ENCODE measurements around the gene PRDX3.

The PRDX3 gene

DNA sequence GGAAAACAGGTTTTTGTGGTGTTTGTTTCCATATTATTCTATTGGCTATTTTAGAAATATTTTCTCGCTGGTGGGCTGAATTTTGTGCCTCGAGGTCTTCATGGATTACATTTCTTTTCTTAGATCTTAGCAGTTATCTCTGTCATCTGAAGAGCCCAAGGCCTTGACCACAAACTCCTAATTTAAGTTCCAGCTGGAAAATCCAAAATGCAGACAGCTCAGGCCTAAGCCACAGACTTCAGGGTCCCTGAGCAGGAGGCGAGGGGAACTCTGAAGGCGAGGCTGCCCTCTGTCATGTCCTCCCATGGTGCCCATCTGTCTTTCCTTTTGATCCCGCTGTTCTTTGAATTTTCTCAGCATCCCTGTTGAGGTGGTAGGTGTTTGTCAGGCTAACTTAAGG, 60.4 kb downstream of the PRDX3 start:
- no peak overlapping the region for H3K4me3 ChIP-seq (ENCODE audit: low read depth in 1 of 2, low read length in 2 of 2)
- H3K4me2 ChIP-seq (ENCODE audit: insufficient read depth, low read length), result no peak overlapping the region
- no peaks in the 10 kb centered on the region for H3K27me3 ChIP-seq (ENCODE audit: insufficient read depth, low read length, poor library complexity)
- 0 out of 2 replicates have a peak, but pooled peaks cover 5% of the 10 kb centered on the region for H3K4me1 ChIP-seq (ENCODE audit: insufficient read depth, low read length)
- H4K20me1 ChIP-seq (ENCODE audit: insufficient read depth, low read length), result no peaks in the 10 kb centered on the region
- peaks cover 48% of the 10 kb centered on the region for H3K79me2 ChIP-seq (ENCODE audit: insufficient read depth, low read length)
- peak overlapping the region; percentile 43; the same call in 1 of the 2 replicates for H3K27ac ChIP-seq (ENCODE audit: low read length)
- no peak overlapping the region for H3K9ac ChIP-seq (ENCODE audit: low read depth, low read length)
- H3K36me3 ChIP-seq (ENCODE audit: insufficient read depth, low read length), result peaks cover 92% of the 10 kb centered on the region
- ATAC-seq (ENCODE audit: insufficient read depth, low read depth), result no peak
- H2AFZ ChIP-seq (ENCODE audit: low read depth, low read length), result no peak overlapping the region
- no peak for DNase-seq
- no peaks in the 10 kb centered on the region for H3K9me3 ChIP-seq (ENCODE audit: insufficient read depth, low read length, severe bottlenecking)
- TF ChIP-seq, protein P1, sequence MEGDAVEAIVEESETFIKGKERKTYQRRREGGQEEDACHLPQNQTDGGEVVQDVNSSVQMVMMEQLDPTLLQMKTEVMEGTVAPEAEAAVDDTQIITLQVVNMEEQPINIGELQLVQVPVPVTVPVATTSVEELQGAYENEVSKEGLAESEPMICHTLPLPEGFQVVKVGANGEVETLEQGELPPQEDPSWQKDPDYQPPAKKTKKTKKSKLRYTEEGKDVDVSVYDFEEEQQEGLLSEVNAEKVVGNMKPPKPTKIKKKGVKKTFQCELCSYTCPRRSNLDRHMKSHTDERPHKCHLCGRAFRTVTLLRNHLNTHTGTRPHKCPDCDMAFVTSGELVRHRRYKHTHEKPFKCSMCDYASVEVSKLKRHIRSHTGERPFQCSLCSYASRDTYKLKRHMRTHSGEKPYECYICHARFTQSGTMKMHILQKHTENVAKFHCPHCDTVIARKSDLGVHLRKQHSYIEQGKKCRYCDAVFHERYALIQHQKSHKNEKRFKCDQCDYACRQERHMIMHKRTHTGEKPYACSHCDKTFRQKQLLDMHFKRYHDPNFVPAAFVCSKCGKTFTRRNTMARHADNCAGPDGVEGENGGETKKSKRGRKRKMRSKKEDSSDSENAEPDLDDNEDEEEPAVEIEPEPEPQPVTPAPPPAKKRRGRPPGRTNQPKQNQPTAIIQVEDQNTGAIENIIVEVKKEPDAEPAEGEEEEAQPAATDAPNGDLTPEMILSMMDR (IDR thresholded peaks at IDR 0.05; ENCODE audit: borderline replicate concordance, extremely low read depth, low read length, poor library complexity, severe bottlenecking), result no peak
- TF ChIP-seq EZH2 (IDR thresholded peaks at IDR 0.05; ENCODE audit: borderline replicate concordance, low read depth, low read length, severe bottlenecking), result no peak
